K562 (cell line): ENCODE data around the gene IL4I1. TPM values are rescaled to one million over a fixed set of nuclear protein-coding genes. Genes with fewer than 3 reads are reported as not detected.

Source experiments
- CUX1 ChIP-seq: fragments of 200-800 bp; sonication (Bioruptor generic); IDR thresholded peaks from 2 replicates; pipeline ENCODE4 v1.6.1; 2016; ENCODE audit warnings: missing genetic modification characterization, missing compliant biosample characterization
- CXXC5 ChIP-seq: fragments of 250-450 bp; sonication (Bioruptor Pico); IDR thresholded peaks from 2 replicates; pipeline ENCODE4 v1.8.0; 2022; ENCODE audit warnings: inconsistent platforms, mild to moderate bottlenecking, moderate library complexity
- ELF4 ChIP-seq: fragments of 450-650 bp; formaldehyde crosslinking; IDR thresholded peaks from 2 replicates; pipeline ENCODE4 v1.4.0; 2022; ENCODE audit warnings: missing genetic modification characterization
- FOSL1 ChIP-seq: fragments of 200-800 bp; sonication (Bioruptor generic); conservative IDR thresholded peaks from 2 replicates; pipeline ENCODE4 v1.6.1; 2016; ENCODE audit warnings: missing genetic modification characterization, missing compliant biosample characterization
- HDAC3 ChIP-seq: fragments of 450-650 bp; IDR thresholded peaks from 2 replicates; pipeline ENCODE4 v1.6.1; 2018; ENCODE audit warnings: borderline replicate concordance, mild to moderate bottlenecking, moderate library complexity; ENCODE audit not compliant: partially characterized antibody
- LEF1 ChIP-seq: fragments of 450-650 bp; IDR thresholded peaks from 2 replicates; pipeline ENCODE4 v1.6.1; 2016; ENCODE audit warnings: mild to moderate bottlenecking
- MEIS2 ChIP-seq: fragments of 450-650 bp; IDR thresholded peaks from 2 replicates; pipeline ENCODE4 v1.6.1; 2014; ENCODE audit warnings: mild to moderate bottlenecking; ENCODE audit not compliant: partially characterized antibody
- NFRKB ChIP-seq: fragments of 450-650 bp; IDR thresholded peaks from 2 replicates; pipeline ENCODE4 v1.6.1; 2016; ENCODE audit warnings: low read depth
- PHB ChIP-seq: fragments of 250-450 bp; sonication (Bioruptor Pico); IDR thresholded peaks from 2 replicates; pipeline ENCODE4 v1.5.0; 2021
- SAFB2 ChIP-seq: fragments of 200-400 bp; formaldehyde crosslinking; IDR thresholded peaks from 2 replicates; pipeline ENCODE4 v1.6.1; 2018; ENCODE audit warnings: borderline replicate concordance, low read length, low read depth, moderate library complexity; ENCODE audit not compliant: severe bottlenecking
- SNRNP70 ChIP-seq: fragments of 200-400 bp; formaldehyde crosslinking; optimal IDR thresholded peaks from 2 replicates; pipeline ENCODE3; 2017; ENCODE audit warnings: low read depth, low read length
- TAL1 ChIP-seq: fragments of 450-650 bp; IDR thresholded peaks from 2 replicates; pipeline ENCODE4 v1.6.1; 2016; ENCODE audit warnings: mild to moderate bottlenecking
- TCF7L2 ChIP-seq: fragments of 150-350 bp; IDR thresholded peaks from 2 replicates; pipeline ENCODE4 v1.6.1; 2016; ENCODE audit warnings: low read depth, mild to moderate bottlenecking, low read length, moderate library complexity
- THAP7 ChIP-seq: fragments of 250-450 bp; sonication (Bioruptor Pico); IDR thresholded peaks from 2 replicates; pipeline ENCODE4 v1.5.0; 2021
- THRAP3 ChIP-seq: fragments of 450-650 bp; IDR thresholded peaks from 2 replicates; pipeline ENCODE4 v1.6.1; 2016; ENCODE audit warnings: mild to moderate bottlenecking, inconsistent platforms, borderline replicate concordance
- ZNF197 ChIP-seq: fragments of 200-800 bp; sonication (Bioruptor generic); IDR thresholded peaks from 2 replicates; pipeline ENCODE4 v1.6.1; 2016; ENCODE audit warnings: low read depth, missing genetic modification characterization, missing compliant biosample characterization
- ZNF24 ChIP-seq: fragments of 450-650 bp; IDR thresholded peaks from 2 replicates; pipeline ENCODE4 v1.6.1; 2016
- ZNF347 ChIP-seq: fragments of 450-650 bp; formaldehyde crosslinking; IDR thresholded peaks from 2 replicates; pipeline ENCODE4 v1.4.0; 2020; ENCODE audit warnings: low read depth, mild to moderate bottlenecking, moderate library complexity
- polyA plus RNA-seq, 8 experiments: library from polyadenylated mRNA; depleted of rRNA in 4 of 8; stranded (reverse) in 5 of 8; unstranded in 3 of 8; fragments of >200 nt; fragmentation: Nextera tagmentation in 2 of 8; fragmentation: Illumina TruSeq in 1 of 8; extraction: Ambion mirVana in 2 of 8; extraction: Trizol in 1 of 8; gene quantifications; 2 replicates each; pipeline versions ENCODE4 v1.2.1 to v1.2.3, GENCODE V29; 2011 to 2014; ENCODE audit warnings: inconsistent platforms in 1 of 8, missing spikeins in 1 of 8
- total RNA-seq, 7 experiments: library from RNA; depleted of rRNA in 6 of 7; stranded (reverse); fragments of >200 nt in 6 of 7; fragmentation: Illumina TruSeq in 2 of 7; extraction: Trizol in 2 of 7; gene quantifications; 2 replicates each; pipeline versions ENCODE4 v1.2.1 to v1.2.3, GENCODE V29; 2011 to 2021; ENCODE audit warnings: low replicate concordance in 1 of 7
- TF ChIP-seq, protein P1 (sequence below): fragments of 250-450 bp; sonication (Bioruptor Pico); IDR thresholded peaks from 2 replicates; pipeline ENCODE4 v1.4.0; 2020
- TF ChIP-seq, protein P2 (sequence below), 2 experiments: fragments of 450-650 bp; conservative IDR thresholded peaks; 2 replicates each; pipeline ENCODE4 v1.6.1; 2017; ENCODE audit warnings: mild to moderate bottlenecking in 2 of 2, moderate library complexity in 2 of 2

The IL4I1 gene
- total and polyA plus RNA-seq, 9 of the 15 experiments (the other 6 are each of a cell fraction or from before 2014, with no cell fraction given): 0.06 to 0.95 (median 0.43) TPM; not detected in 2

DNA sequence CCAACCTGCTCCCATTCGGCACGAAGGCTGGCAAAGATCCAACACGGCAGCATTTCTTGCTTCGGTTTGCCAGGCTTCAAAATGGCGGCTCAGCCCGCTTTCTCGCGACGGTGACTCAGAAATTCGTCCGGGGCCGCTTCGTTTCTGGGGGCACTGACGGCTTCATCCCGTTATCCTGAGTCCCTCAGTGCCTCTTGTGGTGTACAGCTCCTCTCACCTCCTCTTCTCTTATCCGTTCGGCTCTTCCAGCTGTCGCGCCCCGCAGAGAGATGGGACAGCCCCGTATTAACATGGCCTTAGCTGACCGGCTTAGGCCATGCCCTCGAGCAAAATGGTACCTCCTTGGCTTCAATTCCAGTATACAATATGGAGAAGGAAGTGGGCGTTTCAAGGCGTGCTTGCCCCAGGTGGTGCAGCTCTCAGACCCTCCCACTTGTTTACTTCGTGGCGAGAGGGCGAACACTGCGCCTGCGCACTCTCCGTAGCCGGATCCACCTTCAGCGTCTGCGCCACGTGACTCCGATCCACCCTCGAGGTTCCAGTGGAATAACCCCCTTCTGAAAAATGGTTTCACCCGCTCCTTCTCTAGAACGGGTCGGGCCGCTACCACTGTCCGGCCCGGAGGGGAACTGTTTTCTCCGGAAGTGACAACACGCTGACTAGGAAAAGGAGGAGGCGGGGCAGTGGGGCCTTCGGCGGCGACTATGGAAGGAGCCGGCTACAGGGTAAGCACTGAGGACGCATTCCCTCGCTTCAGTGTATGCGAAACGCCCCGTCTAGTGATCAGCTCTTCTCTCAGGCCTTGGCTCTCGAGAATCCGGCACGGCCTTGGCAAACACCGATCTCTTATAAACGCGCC lies 19.4 kb downstream of the IL4I1 start, which contains the start of the genes AKT1S1 and TBC1D17 (continued):
- TF ChIP-seq CUX1 (CRISPR knock-in tag): no peak; the same call in 1 of the 2 replicates
- TF ChIP-seq ZNF347: no peak
- no peak for TF ChIP-seq THRAP3
- no peak for TF ChIP-seq SNRNP70
- TF ChIP-seq FOSL1 (tag): peak; percentile 89
- TF ChIP-seq MEIS2: peak; percentile 80
- TF ChIP-seq, protein P1, sequence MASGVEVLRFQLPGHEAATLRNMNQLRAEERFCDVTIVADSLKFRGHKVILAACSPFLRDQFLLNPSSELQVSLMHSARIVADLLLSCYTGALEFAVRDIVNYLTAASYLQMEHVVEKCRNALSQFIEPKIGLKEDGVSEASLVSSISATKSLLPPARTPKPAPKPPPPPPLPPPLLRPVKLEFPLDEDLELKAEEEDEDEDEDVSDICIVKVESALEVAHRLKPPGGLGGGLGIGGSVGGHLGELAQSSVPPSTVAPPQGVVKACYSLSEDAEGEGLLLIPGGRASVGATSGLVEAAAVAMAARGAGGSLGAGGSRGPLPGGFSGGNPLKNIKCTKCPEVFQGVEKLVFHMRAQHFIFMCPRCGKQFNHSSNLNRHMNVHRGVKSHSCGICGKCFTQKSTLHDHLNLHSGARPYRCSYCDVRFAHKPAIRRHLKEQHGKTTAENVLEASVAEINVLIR: peak; percentile 92
- TF ChIP-seq NFRKB: peak; percentile 97
- TF ChIP-seq HDAC3: no peak
- TF ChIP-seq THAP7 (CRISPR knock-in tag): no peak
- TF ChIP-seq CXXC5: peak; percentile 86
- no peak for TF ChIP-seq PHB (CRISPR knock-in tag)
- TF ChIP-seq, protein P2, sequence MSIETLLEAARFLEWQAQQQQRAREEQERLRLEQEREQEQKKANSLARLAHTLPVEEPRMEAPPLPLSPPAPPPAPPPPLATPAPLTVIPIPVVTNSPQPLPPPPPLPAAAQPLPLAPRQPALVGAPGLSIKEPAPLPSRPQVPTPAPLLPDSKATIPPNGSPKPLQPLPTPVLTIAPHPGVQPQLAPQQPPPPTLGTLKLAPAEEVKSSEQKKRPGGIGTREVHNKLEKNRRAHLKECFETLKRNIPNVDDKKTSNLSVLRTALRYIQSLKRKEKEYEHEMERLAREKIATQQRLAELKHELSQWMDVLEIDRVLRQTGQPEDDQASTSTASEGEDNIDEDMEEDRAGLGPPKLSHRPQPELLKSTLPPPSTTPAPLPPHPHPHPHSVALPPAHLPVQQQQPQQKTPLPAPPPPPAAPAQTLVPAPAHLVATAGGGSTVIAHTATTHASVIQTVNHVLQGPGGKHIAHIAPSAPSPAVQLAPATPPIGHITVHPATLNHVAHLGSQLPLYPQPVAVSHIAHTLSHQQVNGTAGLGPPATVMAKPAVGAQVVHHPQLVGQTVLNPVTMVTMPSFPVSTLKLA (conservative IDR thresholded peaks at IDR 0.05): peak; percentile 100
- peak; percentile 18; the same call in 1 of the 2 replicates for TF ChIP-seq ELF4
- TF ChIP-seq TAL1: no peak
- no peak for TF ChIP-seq SAFB2
- peak; percentile 99 for TF ChIP-seq TCF7L2
- 0 out of 2 replicates have a peak, but pooled peaks have one; percentile 7 for TF ChIP-seq LEF1
- TF ChIP-seq ZNF197 (CRISPR knock-in tag): peak; percentile 84; the same call in 1 of the 2 replicates
- no peak; the same call in 1 of the 2 replicates for TF ChIP-seq ZNF24
